Caki2 (cell line): Measurements from ENCODE around the gene CDC42. TPM values are rescaled to one million over a fixed set of nuclear protein-coding genes. Genes with fewer than 3 reads are reported as not detected.

Source experiments
- DNase-seq: peaks from one replicate; pipeline ENCODE4 v3.0.0-alpha.2; 2015; ENCODE audit warnings: low read depth
- in situ Hi-C: cut with HindIII; loops from 2 replicates; pipeline ENCODE4 v1.10.0; 2016; ENCODE audit warnings: low sequenced_read_pairs, low pct_unique_long_range_greater_than_20kb, mixed read lengths
- total RNA-seq: library from RNA; depleted of rRNA; stranded (reverse); fragments of >200 nt; shearing (Covaris generic); gene quantifications from 2 replicates; pipeline ENCODE4 v1.2.3, GENCODE V29; 2014; ENCODE audit warnings: low replicate concordance

The CDC42 gene
- total RNA-seq, 1 experiment from 2014 or later: 331 TPM

DNA sequence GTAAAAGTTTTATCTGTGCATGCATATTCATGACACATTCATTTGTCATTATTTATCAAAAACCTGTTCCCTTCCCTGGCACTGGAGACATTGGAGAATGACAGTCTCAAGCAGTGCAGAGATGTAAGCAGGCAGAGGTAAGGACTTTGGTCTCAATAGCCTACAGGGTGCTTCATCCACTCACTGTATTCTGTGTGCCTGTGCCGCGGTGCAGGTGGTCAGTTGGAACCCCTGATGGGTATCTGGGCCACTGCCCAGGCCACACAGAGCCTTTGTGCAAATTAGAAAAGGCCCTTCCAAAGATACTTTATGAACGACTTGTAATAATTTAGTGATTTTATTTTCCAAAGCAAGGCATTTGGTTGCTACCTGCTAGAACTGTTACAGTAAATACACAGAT is 44.0 kb downstream of the CDC42 start:
- in situ Hi-C loops: no loop called here
- no peak for DNase-seq

DNA sequence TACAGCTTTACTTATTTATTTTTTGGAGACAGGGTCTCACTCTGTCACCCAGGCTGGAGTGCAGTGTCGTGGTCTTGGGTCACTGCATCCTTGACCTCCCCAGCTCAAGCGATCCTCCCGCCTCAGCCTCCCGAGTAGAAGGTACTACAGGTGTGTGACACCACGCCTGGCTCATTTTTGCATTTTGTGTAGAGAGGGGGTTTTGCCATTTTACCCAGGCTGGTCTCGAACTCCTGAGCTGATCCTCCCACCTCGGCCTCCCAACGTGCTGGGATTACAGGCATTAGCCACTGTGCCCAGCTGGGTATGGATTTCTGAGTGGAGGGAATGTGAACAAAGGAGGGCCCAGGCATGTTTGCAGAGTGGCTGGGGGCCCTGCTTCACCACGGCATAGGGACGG is 46.2 kb downstream of the CDC42 start:
- in situ Hi-C loops: no loop called here
- no peak for DNase-seq

DNA sequence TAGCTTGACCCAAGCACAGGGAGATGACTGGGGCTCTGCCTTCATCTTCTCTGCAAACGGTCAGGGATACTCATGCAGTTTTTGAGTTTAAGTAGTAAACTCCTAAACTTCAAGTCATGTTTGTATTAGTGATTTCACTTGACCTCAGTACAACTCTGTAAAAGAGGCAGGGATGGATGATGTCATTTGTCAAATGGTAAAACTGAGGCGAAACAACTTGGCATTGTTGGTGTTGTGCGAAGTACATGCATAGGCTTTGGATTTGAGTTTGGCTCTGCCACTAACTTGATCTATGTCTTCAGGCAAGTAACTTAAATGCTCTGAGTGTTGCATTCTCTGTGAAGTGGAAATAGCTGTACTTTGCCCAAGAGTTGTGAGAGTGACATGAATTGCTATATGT is 47.7 kb downstream of the CDC42 start:
- DNase-seq: no peak
- in situ Hi-C loops: no loop called here

DNA sequence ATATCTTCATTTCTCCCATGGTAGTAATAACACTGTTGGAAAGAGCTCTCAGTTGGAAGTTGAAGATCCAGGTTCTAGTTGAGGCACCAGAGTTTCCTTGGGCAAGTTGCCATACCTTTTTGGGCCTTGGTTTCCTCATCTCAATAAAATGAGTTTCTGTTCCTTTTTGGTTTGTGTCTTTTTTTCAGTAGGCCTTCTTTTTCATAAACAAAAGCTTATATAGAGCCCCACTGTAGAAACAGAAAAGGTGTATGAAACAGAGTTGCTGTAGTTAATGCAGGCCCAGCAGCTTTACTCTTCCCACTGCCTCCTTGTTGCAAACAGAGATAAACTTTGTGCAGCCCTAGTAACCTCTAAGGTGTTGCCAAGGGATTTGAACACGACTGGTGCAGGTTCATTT is 48.7 kb downstream of the CDC42 start:
- in situ Hi-C loops: no loop called here
- DNase-seq: no peak

DNA sequence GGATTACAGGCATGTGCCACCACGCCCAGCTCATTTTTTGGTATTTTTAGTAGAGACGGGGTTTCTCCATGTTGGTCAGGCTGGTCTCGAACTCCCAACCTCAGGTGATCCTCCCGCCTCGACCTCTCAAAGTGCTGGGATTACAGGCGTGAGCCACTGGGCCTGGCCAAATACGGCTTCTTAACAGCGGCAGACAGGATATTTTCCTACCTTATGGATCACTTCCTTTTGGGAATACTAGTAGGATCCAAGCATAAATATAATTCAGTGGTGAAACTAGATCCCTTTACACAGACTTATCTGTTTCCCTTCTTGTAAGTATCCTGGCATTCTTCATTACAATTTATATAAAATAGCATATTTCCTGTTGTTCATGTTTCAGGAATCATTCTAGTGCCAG is 49.5 kb downstream of the CDC42 start:
- in situ Hi-C loops: no loop called here
- no peak for DNase-seq

DNA sequence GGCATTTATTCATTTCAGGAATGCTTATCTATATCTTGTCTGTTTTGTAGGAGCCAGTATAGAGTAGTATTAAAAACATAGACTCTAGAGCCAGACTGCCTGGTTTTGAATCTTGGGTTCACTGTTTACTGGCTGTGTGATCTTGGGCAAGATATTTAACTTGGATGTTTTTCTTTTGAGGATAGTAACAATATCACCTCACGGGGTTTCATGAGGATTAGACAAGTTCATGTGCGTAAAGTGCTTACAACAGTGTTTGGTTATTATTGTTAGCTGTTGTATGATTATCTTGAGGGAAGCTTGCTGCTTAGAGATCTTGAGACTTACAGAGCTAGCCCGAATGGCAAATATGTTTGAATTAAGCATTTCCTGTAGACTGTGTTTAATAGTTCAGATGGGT is 50.2 kb downstream of the CDC42 start:
- in situ Hi-C loops: no loop called here
- no peak for DNase-seq

DNA sequence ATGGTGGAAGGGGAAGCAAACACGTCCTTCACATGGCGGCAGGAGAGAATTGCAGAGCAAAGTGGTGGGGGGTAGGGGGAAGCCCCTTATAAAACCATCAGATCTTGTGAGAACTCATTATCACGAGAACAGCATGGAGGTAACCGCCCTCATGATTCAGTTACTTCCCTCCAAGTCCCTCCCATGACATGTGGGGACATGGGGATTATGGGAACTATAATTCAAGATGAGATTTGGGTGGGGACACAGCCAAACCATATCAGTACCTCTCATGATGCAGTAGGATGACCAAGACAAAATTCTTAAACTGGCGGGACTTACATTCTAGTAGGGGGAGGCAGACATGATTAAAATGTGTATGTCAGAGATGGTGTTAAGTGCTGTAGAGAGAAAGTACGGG is 51.6 kb downstream of the CDC42 start:
- no peak for DNase-seq
- in situ Hi-C loops: no loop called here

DNA sequence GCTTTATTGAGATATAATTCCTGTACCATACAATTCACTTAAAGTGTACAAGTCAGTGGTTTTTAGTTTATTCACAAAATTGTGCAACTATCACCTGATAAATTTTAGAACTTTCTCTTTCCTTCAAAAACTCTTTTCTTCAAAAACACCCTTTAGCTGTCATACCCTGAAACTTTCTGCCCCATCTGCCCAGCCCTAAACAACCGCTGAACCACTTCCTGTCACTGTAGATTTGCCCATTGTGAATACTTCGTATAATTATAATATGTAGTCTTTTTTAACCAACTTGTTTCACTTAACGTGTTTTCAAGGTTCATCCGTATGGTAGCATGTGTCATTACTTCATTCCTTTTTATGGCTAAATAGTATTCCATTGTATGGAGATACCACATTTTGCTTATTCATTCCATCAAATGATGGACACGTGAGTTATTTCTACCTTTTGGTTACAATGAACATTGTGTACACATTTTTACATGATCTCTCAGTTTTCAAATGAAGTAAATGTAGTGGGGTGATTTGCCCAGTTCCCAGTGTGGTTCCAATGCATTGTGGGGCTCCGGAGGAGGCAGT is 52.4 kb downstream of the CDC42 start:
- no peak for DNase-seq
- in situ Hi-C loops: no loop called here

DNA sequence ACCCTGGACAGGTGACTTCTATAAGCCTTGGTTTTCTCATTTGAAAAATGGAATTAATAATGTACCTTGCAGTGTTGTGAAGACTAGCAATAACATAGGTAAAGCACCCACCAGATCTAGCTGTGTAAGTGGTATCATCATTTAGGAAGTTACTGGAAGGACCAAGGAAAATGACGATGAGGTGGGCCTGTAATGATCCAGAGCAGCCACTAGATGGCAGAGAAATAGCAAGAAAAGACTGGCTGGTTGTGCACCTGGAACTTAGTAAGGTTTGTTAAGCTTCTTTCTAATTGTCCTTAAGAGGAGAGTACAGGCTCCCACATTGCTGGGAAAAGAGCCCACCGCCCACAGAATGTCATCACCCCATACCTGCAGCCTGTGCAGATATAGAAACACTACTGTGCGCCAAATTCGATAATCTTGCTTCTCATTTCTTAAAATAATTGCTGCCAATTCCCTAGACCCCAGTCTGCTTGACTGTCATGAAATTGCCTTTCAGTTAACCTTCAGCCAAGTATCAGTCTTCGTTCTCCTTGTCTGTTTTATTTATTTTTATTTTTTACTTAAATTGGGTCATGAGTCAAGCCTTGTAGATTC is 53.2 kb downstream of the CDC42 start:
- in situ Hi-C loops: no loop called here
- DNase-seq: peak; percentile 30

DNA sequence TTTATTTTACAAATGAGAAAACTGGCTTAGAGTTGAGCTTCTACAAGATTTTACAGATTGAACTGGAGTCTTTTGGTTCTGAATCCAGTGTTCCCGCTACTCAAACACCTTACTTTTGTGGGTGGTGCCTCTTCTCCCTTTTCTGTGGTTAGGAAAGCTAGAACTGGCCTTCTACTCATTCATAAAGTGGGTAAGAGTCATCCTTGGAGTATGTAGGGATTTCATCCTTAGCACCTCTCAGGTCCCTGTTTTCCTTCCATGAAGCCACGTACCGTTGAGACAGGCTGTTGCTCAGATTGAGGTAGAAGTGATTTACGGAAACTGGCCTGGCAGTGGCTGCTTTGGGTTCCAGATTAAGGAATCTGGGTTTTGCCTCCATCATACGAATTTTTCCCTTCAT is 54.6 kb downstream of the CDC42 start:
- DNase-seq: no peak
- in situ Hi-C loops: no loop called here

DNA sequence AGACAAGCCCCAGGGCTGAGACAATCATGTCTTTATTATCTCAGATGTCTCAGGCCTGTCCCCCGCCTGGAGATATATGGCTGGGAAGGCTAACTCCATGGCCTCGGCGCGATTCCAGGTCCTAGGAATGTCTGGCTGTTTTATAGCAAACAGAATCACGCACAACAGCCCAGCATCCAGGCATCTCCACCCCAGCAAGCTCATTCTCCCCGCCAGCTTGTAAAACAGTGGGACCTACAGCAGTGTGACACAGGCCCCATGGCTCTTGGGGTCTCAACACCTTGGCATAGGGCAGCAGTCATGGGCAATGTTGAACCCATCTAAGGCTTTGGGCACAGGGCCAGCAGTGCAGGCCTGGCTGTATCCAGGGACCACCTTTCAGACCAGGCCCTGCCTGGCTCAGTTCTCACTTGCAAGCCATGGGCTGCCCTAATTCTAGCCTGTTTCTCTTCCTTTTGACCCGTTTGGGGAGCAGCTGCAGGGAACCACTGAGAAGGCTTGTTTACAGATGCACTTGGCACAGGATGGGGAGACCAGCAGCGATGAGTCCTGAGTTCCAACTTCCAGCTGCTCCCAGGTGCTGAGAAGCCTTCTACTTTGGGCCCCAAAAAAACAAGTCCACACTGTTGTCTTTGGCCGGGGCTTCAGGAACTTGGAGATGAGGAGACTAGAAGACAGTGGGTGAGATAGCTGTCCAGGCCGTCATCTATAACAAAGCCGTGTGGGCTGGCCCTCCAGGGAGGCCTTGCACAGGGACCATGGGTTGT is 56.0 kb downstream of the CDC42 start:
- in situ Hi-C loops: no loop called here

DNA sequence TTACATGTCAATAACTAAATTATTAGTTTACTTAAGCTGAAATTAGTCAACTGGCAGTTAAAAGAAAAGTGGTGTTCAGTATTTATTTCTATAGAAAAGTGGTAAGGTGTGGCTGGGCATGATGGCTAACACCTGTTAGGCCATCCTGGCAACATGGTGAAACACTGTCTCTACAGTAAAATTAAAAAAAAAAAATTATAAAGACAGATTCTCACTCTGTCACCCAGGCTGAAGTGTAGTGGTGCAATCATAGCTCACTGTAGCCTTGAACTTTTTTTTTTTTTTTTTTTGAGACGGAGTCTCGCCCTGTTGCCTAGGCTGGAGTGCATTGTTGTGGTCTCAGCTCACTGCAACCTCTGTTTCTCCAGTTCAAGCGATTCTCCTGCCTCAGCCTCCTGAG is 57.5 kb downstream of the CDC42 start:
- DNase-seq: no peak
- in situ Hi-C loops: no loop called here

More for the DNA sequence above, 56.0 kb downstream of the CDC42 start:
- no peak for DNase-seq

DNA sequence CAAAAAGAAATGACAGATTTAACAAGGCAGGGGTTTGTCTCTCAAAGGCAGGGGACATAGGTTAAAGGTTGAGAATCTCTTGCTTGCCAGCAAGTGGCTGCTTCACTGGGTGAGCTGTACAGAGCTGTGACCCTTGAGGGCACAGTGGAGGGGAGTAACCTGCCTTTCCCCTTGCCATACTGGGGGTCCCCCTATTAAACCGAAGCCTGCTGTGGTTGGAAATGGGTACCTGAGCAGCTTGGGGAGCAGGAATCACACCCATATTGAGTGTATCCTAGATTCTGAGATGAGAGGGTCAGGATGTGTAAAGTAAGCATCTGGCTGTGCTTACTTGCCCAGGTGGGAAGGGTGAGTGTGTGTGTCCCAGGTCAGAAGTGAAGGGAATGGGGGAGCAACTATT is 58.6 kb downstream of the CDC42 start:
- in situ Hi-C loops: no loop called here
- DNase-seq: no peak

DNA sequence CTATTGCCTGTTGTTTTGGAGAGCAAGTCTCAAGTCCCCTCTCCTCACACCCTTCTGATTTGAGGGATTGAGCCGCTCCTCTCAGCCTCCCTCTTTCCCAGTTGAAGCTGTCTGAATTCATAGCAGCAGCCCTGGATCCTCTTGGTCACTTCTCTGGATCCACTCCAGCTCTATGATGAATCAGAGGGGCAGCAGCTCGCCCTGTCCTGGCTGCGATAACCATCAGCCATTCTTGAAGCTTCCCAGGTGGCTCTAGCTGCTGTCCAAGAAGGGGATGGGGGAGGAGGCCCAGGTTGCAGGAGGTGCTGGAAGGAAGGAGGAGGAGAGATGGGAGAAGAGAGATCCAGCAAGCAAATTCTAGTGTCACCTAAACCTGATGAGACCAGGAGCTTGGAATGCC is 59.1 kb downstream of the CDC42 start:
- in situ Hi-C loops: no loop called here
- no peak for DNase-seq

DNA sequence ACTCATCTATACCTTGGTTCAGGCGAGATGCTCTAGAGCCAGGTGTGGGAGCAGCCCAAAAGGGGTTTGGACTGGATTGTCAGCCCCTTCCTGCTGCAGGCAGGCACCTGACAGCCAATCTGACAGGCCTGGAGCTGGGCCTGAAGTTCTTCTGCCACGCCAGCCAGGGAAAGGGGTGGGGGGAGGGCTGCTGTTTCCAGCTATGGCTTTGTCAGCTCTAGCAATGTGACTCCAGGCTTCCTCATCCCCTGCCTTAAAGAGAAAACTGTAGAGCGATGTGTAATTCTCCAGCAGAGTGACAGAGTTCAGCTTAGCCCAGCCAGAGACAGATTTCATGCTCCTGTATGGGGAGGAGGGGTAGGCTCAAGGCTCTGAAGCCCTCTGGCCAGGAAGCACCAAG is 60.0 kb downstream of the CDC42 start:
- no peak for DNase-seq
- in situ Hi-C loops: no loop called here

DNA sequence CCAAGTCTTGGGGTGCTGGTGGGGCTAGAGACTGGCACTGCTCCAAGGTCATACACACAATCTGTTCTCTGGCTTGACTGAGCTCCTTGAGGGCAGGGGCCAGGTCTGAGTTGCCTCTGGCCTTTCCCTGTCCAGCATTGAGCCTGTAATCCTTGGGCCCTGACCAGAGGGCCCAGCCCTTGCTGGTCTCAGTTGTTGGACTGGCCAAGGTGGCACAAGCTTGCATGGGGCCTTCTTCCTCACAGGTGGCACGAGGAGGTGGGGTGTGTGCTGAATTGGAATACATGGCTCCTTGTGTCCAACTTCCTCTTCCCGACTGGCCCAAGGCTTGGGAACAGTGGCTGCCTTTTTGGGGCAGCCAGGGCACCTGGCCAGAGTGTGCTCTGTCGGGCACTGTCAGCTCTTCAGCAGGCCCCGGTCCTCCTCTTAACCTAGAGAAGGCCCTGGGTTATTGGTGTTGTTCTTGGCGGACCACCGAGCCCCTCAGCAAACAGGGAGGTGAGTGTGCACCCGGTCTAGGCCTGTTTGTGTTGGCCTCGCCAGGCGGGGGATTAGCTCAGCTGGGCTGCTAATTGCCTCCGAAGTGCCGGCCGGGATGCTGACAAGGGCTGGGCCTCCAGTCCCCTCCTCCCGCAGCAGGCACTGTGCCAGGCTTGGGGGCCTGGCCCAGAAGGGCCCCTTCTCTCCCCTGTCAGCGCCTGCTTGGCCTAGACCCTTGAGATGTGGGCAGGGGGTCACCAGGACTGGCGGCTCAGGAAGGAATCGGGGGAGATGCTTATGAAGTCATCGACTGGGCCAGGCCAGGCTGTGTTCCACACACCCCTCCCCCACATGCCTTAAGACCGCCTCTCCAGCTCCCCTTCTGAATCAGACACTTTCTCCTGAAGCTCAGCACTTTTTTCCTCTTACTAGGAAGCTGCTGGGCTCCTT is 61.8 kb downstream of the CDC42 start:
- DNase-seq: no peak
- in situ Hi-C loops: no loop called here

DNA sequence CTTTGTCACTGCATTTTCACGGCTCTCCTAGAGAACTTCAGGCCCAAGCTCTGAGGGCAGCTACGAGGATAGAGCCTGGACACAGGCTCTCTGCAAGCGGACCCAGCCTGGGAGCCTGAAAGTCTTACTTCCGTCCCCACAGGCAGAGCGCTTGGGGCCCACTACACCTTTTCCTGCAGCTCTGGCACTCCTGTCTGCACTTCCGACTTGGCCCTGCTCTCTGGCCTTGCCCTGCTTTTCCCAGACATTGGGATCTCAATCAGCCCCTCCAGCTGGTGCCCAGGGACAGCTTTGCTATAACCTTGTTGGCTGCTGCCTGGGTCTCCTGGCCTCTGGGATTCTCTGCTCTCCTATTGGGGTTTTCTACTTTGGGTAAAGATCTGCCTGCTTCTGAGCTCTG is 62.8 kb downstream of the CDC42 start:
- DNase-seq: no peak
- in situ Hi-C loops: no loop called here

DNA sequence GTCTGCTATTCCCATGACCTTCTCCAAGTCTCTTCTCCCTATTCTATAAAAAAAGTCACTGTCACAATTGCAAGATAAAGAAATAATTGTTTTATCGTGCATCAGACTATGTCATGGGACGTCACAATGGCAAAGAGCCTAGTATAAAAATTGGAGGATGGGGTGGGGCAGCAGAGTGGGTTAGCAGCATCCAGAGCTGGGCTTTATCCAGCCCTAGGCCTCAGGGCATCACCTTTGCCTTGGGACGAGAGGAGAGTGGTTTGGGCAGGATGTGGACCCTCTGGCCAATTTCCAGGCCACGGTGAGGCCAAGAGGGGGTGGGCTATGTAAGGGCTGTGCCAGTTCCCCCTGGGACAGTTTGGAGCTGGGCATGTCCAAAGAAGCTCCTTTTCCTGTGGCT is 64.7 kb downstream of the CDC42 start:
- in situ Hi-C loops: no loop called here
- no peak for DNase-seq

DNA sequence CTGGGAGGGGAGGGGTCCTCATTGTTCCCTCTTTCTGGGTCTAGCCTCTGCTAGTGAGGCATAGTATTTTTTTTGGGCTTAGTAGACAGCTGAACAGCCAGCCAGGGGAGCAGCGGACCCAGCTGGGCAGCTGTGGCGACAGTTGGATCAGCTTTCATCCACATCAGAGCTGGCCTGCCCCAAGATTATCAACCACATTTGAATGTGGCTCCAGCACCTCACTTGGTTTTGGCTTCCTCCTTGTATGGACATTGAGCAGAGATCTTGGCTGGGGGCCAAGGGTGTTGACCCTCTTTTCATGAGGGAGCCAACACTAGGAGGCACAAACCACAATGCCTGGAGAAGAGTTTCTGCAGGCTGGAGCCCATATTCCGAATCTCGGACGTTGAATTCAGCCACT is 65.3 kb downstream of the CDC42 start:
- in situ Hi-C loops: no loop called here
- DNase-seq: no peak
